Stimulated activated CD8-positive, alpha-beta memory T cell treated with anti-CD3 and anti-CD28 coated beads, Interleukin-15, amount 100 ng/mL, for 1 hour (primary cell): Measurements from ENCODE around the gene ALDH4A1.

Experiments
- DNase-seq: peaks from one replicate; pipeline ENCODE4 v3.0.0-alpha.2; 2020; ENCODE audit warnings: low read depth

ALDH4A1 gene, protein sequence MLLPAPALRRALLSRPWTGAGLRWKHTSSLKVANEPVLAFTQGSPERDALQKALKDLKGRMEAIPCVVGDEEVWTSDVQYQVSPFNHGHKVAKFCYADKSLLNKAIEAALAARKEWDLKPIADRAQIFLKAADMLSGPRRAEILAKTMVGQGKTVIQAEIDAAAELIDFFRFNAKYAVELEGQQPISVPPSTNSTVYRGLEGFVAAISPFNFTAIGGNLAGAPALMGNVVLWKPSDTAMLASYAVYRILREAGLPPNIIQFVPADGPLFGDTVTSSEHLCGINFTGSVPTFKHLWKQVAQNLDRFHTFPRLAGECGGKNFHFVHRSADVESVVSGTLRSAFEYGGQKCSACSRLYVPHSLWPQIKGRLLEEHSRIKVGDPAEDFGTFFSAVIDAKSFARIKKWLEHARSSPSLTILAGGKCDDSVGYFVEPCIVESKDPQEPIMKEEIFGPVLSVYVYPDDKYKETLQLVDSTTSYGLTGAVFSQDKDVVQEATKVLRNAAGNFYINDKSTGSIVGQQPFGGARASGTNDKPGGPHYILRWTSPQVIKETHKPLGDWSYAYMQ

DNA sequence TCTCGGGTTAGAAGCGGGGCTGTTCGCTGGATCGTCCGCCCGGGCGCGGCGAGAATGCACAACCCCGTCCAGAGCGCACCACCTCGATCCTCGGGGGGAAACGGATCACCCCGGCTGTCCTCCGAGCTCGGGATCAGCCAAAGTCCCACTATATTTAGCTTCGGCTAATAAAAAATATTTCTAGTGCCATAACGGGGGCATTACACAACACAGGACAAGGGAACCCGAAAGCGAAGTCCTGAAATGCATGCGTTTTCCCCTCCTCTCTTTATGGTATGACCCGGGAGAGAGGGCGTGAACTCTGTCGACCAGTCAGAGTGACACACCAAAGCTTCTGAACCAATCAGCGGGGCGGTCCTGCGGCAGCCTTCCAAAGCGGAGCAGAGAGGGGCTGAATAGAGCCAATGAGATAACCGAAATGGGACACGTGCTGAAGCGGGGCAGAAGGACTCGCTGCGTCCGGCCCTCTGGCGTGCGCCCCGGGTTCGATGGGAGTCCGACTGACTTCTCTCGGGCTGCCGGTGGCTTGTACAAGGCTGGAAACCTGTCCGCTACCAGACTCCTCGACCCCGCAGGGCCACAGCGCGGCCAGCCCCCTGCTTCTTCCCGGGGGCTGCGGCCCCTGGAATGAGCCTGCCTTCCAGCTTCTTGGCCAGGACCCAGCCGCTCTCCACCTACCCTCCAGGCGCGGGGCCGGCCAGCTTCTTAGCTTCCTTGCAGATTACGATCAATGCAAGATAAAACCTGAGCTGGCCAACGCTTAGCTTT lies at the start of gene ALDH4A1:
Gene ALDH4A1 (minus strand): TSS at position 33 of the 768 bp plus-strand sequence. CDS start 32 bp downstream, at position 1.
- DNase-seq: peak; percentile 85

GRCh38 chr1:18951818-18952391 lies 49.5 kb upstream of the ALDH4A1 start:
- peak; percentile 54 for DNase-seq

DNA sequence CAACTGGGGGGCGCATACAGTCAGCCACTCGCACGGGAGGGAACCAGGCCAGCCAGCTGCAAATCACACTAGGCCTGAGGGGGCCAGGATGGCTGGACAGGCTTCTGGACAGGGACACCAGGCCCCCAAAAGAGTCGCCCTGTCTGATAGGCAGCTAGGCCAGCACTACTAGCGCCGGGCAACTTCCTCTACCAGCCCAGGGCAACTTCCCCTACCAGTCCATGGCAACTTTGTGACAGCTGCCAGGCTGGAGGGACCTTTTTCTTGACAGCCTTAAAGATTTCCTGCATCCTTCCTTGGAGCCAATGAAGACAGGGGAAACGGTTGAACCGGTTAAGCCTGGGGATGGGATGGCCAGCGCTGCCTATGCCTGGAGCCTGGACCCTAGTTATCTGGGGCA lies 49.1 kb upstream of the ALDH4A1 start:
- DNase-seq: no peak

DNA sequence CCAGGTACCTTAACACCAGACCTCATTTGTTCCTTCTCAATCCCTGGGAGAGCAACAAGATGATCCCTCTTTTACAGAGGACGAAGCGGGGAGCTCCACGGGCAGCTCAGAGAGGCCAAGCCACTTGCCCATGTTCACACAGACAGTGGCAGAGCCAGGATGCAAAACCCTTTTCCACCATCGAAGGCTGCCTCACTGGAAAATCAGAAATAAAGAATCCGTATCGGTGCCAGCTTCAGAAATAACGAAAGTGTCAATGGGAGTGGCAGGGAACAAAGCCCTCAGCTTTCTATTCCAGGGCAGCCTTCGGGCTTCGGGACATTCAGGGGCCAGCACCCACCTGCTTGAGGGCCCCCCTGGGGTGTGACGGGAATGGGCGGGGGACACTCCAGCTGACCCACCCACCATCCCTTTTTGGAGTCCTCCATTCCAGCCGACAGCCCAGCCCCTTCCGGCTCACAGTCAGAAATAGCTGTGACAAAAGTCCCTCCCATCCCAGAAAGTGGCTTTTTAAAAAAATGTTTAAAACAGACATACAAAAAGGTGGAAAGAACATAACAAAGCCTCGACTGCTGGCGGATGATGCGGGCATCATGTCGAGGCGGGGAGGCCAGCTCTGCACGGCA lies 48.2 kb upstream of the ALDH4A1 start:
- DNase-seq: no peak

DNA sequence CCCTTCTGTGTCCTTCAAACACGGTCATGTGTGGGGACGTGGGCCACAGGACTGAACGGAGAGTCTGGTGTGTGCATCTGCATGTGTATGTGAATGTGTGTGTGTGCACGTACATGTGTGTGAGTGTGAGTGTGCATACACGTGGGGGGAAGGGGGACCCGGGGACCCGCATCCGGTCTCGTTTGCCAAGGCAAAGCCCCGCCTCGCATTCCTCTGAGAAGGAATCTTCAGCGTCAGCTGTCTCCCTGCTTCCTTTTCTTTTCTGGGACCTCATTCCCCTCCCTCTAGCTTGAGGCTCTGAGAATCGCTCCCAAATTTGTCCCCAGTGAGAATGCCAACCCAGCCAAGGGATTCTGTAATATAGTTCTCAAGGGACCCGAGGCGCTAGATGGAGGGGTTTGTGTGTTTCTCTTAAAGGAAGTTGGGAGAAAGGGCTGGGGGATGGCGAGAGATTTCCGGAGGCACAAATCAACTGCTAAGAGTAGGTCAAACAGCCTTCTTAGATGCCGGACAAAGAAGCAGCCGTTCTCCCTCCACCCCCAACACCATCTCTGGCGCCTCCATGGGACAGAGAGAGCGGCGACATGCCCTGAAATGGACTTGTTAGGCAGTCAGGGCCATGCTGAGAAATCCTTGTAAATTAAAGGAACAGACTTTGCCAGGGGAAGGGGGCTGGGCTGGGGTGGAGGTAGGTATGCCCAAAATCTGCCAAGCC lies 47.5 kb upstream of the ALDH4A1 start:
- no peak for DNase-seq

- no peak for DNase-seq
Observed at GRCh38 chr1:18948913-18949685, 46.7 kb upstream of the ALDH4A1 start.

GRCh38 chr1:18948048-18948912 lies 45.9 kb upstream of the ALDH4A1 start:
- DNase-seq: no peak

DNA sequence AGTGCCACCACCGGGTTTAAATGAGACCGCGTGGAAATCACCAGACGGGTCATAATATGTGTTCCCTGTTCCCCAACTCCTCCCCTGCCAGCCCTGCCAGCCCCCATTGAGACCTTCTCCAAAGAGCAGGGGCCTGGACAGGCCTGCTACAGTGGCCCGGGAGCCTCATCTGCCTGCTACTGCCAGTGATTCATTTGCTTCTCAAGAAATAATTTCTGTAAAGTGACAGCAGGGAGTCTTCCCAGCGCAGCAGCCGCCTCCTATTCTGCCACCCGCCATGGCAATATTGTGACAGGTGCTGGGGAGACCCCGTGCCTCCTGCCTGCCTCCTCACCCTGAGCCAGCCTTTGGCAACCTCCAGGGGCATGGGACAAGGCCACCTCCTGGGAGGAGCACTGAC lies 45.2 kb upstream of the ALDH4A1 start:
- DNase-seq: no peak

- no peak for DNase-seq
Observed at GRCh38 chr1:18946550-18947381, 44.4 kb upstream of the ALDH4A1 start.

GRCh38 chr1:18945401-18945849 lies 43.1 kb upstream of the ALDH4A1 start:
- DNase-seq: no peak

GRCh38 chr1:18944810-18945209 lies 42.5 kb upstream of the ALDH4A1 start:
- DNase-seq: no peak

- no peak for DNase-seq
Observed at GRCh38 chr1:18943914-18944572, 41.7 kb upstream of the ALDH4A1 start.

- no peak for DNase-seq
Observed at GRCh38 chr1:18943162-18943561, 40.8 kb upstream of the ALDH4A1 start.

- DNase-seq: no peak
Observed at GRCh38 chr1:18942340-18942739, 40.0 kb upstream of the ALDH4A1 start.

DNA sequence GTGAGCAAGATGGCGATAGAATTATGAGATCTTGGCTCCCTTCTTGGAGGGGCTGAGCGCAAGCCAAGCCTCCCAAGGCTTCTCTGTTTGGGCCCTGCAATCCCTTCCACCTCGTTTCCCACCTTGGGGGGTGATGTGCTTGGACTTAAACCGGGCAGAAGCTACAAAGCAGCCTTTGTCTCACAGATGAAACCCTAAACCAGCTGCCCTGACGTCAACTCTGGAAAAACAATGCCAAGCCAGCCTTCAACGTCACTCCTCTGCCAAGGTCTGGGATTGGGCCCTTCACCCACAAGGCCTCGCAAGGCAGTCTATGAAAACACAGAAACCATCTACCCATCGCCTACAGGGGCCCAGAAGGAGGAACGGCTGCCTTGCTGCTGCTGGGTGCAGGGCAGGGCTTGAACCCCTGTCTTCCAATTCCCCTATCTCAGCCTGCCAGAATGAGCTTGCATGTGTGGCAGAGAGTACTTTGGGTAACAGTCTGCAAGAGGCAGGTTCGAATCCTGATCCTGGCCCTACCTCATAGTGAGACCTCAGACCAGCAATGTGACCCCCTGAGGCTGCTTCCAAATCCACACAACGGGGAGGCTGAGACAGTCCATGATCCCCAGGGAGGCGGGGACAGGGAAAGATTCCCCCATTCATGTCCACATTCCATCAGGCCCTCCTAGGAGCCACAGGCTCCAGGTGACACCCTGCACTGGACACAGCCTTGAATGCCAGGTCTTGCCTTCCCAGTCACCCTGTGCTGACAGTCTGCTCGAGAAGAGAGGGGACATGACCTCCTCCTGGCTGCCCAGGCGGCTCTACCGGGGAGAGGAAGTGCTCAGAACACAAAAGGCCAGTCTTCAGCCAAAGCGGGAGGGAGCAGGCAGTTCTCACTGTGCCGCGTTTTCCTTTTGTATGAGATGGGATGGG lies 39.1 kb upstream of the ALDH4A1 start:
- no peak for DNase-seq

DNA sequence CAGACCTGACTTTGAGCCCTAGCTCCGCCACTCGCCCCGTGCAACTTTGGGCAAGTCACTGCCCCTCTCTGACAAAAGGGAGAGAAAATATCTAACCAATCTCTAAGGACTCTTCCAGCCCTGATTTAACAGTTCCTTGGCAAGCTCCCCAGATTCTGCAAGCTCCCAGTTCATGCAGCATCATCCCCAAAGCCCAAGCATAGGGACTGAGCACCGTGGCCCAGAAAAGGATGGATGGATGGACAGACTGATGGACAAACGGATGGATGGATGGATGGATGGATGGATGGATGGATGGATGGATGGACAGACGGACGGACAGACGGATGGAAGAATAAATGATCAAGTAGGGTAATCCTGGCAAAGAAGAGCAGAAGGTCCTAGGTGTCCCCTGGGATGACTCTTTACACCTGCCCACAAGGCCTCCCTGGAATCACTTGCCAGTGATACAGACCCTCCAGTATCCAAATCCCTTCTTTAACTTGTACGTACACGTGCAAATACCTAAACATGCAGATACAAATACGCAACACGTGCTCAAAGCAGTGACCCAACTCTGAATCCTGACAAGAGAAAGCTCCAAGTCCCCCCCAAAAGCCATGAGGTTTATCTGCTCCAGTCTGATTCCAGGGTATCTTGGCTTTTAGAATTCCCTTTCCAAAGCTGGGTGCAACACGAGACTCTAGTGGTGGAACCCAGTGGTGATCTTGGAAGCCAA lies 38.1 kb upstream of the ALDH4A1 start:
- DNase-seq: no peak
